Measurements from ENCODE around the gene PKP4. TPM values are rescaled to one million over a fixed set of nuclear protein-coding genes. Genes with fewer than 3 reads are reported as not detected.
"Not testable (repeated sequence)": the region's sequence is repeated elsewhere in the genome, so short reads cannot be mapped to it uniquely, and the experiment has no call there.

PKP4 gene
- polyA plus RNA-seq, 3 donors: 148 to 213 (median 171) TPM

DNA sequence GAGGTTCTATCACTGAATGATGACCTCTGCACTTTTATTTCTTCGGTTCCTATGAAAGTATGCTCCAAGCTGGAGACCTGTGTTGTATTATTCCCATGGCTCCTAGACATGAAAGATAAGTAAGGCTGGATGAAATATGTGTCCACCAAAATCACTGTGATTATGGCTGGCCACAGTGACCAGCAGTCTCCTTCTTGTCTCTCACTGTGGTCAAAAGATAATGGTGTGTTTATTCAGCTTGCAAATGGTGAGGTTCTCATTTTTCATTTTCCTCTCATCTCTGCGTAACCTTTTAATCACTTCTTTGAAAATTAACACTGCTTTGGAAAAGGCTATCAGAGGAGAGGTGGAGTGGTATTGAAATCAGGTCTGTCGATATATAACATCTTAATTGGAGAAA, 230.6 kb downstream of the PKP4 start:
- DNase-seq (ENCODE audit: extremely low read depth in 1 of 11, low read depth in 9 of 11, low spot score in 4 of 11): no peak

DNA sequence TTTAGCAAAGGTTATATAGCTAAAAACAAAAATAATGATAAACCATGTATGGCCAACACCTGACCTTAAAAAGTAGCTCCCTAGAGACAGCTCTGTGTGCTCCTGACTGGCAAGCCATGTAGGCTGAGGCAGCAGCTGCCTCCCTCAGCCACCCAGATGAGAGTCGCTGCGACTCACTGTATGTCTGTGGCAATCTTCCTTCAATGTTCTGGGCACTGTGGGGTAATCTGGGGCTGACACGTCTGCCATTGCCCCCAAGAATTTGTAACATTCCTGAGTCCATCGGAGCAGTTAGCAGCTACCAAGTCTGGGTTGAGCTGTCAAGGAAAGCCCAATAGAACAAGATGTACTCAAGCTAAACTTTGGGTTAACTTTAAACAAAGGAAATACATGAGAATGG, 232.0 kb downstream of the PKP4 start:
- DNase-seq (ENCODE audit: extremely low read depth in 1 of 11, low read depth in 9 of 11, low spot score in 4 of 11): no peak

DNA sequence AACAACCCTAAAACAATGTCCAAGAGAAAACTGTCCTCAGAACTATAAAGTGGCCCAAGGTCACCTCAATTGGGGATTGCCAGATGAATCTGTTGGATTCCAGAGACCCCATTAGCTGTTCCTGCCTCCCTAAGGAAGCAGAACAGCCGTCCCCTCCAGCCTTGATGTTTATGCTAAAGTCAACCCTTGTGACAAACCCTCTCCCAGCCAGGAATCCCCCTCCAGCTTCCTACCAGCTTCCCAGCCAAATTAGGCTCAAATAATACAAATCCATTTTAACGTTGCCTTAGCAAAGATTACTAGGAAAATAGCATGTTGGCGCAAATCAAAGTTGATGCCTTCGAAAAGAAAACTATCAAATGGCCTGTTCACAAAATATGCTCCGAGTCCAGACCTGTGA, 232.6 kb downstream of the PKP4 start:
- no peak for DNase-seq (ENCODE audit: extremely low read depth in 1 of 11, low read depth in 9 of 11, low spot score in 4 of 11)

DNA sequence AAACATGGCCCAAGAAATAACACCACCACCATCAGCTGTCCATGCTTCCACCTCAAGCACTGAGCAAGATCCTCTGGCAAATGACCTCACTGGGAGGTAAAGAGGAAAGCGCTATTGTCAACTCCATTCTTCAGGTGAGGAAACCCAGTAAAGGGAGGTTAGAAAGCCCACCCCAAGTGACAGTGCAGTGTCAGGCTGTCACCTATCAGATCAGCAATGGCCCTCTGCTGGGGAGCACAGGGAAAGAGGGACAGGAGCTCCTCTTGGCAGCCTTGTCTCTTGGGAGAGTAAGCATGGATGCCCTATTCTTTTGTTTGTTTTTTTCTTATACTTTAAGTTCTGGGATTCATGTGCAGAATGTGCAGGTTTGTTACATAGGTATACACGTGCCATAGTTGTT, 234.1 kb downstream of the PKP4 start:
- DNase-seq (ENCODE audit: extremely low read depth in 1 of 11, low read depth in 9 of 11, low spot score in 4 of 11): no peak

DNA sequence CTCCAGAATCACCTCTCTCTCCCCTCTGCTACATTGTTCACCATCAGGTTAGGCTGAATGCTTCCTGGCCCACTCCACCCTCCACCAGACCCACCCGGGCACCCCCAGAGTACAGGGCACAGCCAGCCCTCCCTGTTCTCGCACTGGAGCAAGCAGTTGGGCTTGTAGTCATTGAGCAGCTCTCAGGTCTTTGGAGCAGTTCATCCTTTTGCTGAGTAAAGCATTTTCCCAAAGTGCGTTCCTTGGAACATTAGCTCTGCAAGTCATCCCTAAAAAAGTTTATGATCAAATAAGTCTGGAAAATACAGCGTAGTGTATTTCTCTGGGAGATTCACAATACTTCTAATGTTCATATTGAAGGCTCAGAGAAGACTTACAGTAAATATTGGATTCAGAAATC, 234.9 kb downstream of the PKP4 start:
- DNase-seq (ENCODE audit: extremely low read depth in 1 of 11, low read depth in 9 of 11, low spot score in 4 of 11): no peak

DNA sequence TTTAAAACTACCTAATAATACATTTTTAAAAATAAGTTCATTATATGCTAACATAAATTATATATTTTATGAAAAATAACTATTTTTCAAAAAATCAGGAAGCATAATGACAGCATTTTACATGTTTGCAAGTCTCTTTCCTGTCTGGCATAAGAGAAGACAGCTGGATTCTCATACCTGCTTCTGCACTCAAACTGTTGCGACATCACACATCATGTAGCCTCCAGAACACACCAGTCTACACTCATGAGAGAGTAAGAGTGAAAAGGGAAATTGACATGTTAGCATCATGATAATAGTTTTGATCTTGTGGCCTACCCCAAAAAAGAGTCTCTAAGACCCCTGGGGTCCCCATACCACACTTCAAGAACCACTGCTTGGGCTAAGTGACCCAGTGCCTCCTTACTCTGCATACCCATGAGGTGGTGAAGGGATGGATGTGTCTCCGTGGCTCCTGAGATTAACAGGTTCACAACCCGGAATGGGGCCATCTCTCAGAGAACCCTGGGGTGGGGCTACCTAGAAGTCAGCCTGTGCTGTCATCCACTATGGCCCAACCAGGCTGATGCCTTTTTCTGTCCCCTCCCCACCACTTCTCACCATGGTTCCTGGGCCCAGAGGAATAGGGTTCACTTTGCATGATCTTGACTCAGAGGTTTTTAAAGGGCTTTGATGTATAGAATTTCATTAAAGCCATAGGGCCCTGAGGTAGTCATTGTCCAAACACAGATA, 235.8 kb downstream of the PKP4 start:
- DNase-seq (ENCODE audit: extremely low read depth in 1 of 11, low read depth in 9 of 11, low spot score in 4 of 11): no peak

DNA sequence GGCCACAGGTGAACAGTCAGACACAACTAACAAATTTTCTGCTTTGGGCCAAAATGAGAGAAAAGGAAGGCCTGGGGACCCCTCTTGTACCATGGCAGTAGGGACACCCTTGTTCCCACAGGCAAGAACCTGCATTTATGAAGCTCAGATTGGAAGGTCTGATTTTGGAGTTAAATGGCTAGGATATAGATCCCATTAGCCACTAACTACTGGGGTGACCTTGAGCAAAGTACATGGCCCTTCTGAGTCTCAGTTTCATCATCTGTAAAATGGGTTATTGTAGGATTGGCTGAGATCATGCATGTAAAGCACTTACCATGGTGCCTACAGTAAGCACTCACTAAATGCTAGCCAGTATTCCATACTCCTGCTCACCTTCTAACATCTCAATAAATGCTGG, 236.7 kb downstream of the PKP4 start:
- DNase-seq (ENCODE audit: extremely low read depth in 1 of 11, low read depth in 9 of 11, low spot score in 4 of 11): no peak

DNA sequence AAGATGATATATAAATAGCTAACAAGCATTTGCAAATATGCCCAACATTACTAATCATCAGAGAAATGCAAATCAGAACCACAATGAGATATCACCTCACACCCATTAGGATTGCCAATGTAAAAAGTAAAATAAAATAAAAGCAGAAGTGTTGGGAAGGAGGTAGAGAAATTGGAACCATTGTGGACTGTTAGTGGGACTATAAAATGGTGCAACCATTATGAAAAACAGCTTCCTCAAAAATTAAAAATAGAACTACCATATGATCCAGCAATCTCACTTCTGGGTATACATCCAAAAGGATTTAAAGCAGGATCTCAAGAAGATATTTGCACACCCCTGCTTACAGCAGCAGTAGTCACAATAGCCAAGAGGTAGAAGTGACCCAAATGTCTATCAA, 238.6 kb downstream of the PKP4 start:
- no peak for DNase-seq (ENCODE audit: extremely low read depth in 1 of 11, low read depth in 9 of 11, low spot score in 4 of 11)

DNA sequence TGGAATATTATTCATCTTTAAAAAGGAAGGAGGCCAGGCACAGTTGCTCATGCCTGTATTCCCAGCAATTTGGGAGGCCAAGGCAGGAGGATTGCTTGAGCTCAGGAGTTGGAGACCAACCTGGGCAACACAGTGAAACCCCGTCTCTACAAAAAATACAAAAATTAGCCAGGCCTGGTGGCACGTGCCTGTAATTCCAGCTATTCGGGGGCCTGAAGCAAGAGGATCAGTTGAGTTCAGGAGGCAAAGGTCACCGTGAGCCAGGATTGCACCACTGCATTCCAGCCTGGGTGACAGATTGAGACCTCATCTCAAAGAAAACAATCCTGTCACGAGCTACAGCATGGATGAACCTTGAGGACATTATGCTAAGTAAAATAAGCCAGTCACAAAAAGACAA, 239.0 kb downstream of the PKP4 start:
- not testable (repeated sequence) for DNase-seq (ENCODE audit: extremely low read depth in 1 of 11, low read depth in 9 of 11, low spot score in 4 of 11)

DNA sequence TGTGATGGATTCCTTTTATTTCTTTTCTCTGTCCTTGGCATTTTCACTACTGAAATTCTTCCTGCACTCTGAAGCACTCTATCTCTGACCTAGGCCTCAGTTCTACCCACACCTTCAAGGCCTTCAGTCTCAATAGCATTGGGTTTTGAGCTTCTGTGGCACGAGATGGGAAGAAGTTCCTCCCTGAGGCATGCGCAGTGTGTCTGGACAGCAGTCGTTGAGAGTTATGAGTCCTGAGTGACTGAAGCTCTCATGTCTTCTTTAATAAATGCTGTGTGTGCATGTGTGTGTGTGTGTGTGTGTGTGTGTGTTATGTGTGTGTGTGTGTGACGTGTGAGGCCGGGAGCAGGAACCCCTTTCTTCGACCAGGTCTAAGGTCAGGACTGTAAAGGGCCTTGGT, 242.6 kb downstream of the PKP4 start:
- no peak for DNase-seq (ENCODE audit: extremely low read depth in 1 of 11, low read depth in 9 of 11, low spot score in 4 of 11)

DNA sequence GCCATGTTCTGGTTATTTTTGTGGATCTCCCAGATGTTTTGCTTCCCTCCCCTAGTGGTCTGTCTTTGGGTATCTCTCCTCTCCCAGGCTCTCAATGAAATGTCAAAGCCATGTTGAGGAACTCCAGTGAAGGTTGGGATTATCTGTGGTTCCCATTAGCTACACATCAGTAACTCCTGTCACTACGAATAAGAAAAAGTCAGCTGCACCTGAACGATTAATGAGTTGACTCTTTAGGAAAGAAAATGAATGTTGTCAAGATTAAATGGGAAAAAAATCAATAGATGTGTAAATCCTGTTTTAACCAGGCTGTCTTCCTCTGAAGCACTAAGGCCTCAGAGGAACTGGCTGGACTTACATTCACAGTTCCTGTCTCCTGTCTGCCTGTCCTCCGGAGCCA, 244.3 kb downstream of the PKP4 start:
- no peak for DNase-seq (ENCODE audit: extremely low read depth in 1 of 11, low read depth in 9 of 11, low spot score in 4 of 11)

DNA sequence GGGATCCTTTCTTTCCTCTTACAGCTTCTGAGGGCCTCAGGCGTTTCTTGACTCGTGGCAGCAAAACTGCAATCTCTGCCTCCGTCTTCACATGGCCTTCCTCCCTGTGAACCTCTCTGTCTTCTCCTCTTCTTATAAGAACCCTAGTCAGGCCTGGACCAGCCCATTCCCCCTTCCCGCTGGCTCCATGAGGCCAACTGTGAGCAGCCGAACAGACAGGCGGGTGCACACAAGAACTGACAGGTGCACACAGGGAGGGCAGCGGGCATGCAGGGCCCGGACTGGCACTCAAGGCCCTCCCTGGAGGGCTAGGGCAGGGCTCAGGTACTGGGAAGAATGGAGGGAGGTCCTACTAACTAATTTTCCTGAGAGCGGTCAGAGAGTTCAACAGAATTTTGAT, 246.0 kb downstream of the PKP4 start:
- no peak for DNase-seq (ENCODE audit: extremely low read depth in 1 of 11, low read depth in 9 of 11, low spot score in 4 of 11)

DNA sequence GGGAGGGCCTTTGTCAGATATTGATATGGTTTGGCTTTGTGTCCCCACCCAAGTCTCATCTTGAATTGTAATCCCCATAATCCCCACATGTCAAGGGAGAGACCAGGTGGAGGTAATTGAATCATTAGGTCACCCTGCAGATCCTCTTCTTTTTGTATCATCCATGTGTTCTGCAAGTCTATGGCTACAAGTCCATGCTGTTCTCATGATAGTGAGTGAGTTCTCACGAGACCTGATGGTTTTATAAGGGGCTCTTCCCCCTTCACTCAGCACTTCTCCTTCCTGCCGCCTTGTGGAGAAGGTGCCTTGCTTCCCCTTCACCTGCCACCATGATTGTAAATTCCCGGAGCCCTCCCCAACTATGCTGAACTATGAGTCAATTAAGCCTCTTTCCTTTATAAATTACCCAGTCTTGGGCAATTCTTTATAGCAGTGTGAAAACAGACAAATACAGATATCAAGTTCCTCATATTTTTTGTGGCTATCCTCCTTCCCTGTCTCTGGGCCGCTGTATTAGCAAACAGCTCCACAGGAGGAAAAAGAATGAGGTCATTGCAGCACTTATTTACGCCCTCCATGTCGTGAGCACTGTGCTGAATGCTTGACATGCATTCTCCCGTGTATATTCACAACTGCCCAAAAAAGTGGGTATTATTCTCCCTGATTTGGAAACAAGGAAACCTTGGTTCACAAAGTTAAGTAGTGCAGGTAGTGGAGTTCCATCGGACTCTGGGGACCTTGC, 248.1 kb downstream of the PKP4 start:
- not testable (repeated sequence) for DNase-seq (ENCODE audit: extremely low read depth in 1 of 11, low read depth in 9 of 11, low spot score in 4 of 11)

DNA sequence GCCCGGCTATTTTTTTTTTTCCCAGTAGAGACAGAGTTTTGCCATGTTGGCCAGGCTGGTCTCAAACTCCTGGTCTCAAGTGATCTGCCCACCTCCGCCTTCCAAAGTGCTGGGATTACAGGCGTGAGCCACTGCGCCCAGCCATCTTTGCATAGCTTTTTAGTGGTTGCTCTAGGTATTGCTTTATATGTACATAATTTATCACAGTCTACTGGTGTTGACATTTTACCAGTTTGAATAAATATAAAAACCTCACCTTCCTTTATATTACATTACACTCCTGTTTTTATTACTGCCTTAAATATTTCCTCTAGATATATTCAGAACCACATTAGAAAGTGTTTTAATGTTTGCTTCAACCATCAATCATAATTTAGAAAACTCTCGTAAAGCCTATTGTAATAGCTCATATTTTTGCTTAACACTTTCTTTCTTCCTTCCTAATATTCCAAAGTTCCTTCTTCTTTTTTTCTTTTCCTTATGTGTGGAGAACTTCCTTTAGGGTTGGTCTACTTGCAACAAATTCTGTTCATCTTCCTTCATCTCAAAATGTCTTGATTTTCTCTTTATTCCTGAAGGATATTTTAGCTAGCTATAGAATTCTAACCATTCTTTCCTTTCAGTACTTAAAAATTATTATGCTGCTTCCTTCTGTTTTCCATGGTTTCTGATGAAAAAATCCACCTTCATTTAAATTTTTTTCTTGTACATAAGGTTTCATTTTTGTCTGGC, 256.2 kb downstream of the PKP4 start:
- no peak for DNase-seq (ENCODE audit: extremely low read depth in 1 of 11, low read depth in 9 of 11, low spot score in 4 of 11)

DNA sequence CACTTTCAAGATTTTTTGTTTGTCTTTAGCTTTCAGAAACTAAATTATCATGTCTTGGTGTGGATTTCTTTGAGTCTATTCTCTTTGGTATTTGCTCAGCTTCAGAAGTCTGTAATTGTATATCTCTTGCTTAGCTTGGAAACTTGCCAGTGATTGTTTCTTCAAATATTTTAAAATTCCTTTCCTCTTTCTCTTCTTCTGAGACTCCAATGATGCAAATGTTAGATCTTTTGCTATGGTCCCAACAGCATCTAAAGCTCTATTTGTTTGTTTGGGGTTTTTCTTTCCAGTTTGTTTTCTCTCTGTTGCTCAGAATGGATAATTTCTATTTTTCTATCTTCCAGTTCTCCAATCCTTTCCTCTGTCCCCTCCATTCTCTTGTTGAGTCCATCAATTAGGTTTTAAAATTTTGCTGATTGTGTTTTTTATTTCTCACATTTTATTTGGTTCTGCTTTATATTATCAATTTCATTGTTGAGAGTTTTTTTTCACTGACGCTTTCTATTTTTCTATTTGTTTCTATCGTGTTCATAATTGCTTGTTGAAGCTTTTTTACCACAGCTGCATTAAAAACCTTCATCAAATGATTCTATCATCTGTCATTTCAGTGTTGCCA, 256.9 kb downstream of the PKP4 start:
- no peak for DNase-seq (ENCODE audit: extremely low read depth in 1 of 11, low read depth in 9 of 11, low spot score in 4 of 11)

DNA sequence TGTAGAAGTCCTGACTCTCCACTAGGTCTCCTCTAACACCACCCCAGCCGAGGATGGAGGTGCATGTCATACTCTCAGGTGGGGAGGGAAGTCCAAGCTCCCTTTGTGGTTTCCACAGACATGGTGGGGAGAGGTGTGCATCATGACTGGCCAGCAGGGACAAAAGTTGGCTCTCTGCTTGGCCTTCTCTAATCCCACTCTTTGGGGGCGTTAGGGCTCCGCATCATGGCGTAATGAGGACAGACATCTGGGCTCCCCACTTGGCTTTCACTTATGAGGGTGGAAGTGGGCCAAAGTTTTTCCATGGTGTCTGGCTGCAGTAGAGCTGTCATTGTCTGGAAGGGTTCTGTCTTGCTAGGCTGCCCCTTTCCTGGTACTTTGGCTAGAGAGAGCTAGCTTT, 257.7 kb downstream of the PKP4 start:
- no peak for DNase-seq (ENCODE audit: extremely low read depth in 1 of 11, low read depth in 9 of 11, low spot score in 4 of 11)

DNA sequence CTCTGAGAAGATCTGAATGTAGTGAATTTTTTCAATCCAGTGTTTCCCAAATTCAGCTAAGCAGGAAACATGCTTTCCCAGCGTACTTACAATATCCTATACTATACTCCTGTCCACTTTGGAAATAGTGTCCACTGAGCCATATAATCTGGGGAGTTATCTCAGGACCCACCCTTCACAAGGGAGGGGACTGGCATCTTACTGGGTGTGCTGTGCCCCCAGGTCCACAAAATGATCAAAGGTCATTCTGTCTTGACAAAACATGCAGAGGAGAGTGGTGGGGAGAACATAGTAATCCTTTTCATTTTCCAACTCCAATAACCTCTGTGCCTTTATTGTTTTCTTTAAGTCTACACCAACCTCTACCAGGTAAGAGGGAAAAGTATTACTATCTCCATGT, 258.6 kb downstream of the PKP4 start:
- no peak for DNase-seq (ENCODE audit: extremely low read depth in 1 of 11, low read depth in 9 of 11, low spot score in 4 of 11)

DNA sequence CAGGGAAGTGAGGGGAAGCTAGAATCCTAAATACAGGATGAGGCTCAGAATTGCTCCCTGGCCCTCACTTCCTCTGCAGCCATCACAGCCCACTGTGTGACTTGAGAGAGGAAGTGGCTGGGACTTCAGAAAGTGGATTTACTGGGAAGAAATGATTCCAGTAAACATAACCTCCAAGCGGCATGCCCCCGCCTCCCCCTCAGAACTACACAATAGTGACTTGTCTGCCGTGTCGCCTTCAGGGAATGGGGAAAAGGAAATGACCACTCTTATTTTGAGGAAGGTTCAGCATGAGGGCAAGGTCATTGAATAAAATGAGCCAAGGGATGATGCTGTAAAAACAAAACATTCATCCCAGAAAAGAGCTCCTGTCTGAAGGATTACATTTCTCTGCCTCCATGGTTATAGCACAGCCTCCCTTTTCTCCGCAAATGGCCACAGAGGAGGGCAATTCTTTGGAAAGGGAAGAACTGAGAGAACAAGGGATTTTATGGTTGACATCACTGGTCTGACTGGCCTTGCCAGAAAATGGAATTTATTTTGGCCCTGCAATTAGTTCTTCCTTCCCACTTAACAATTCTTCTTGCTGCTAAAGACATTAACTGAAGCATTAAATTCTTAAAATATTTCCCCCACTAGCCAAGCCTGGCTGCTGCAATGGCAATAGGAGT, 259.5 kb downstream of the PKP4 start:
- DNase-seq (ENCODE audit: extremely low read depth in 1 of 11, low read depth in 9 of 11, low spot score in 4 of 11): peak in 1 of 11 donors; percentile 49

DNA sequence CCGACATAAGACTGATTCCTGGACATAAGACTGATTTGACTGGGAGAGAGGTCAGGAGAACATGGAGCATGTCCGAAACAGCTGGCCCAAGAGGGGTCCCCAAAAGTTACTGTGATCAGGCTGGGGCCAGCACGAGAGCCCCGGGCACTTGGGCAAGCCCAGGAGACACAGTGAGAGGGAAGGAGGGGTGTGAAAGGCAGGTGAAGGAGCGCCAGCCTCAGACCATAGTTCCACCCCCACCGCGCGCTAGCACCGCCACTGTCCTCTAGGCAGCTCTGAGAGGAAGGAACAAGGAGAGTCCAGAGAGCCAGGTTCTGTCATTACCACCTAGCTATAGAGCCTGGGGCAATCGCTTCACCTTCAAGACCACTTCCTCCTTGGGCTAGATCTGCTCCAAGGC, 260.2 kb downstream of the PKP4 start:
- DNase-seq (ENCODE audit: extremely low read depth in 1 of 11, low read depth in 9 of 11, low spot score in 4 of 11): no peak
